ENCODE results near the gene BMP2K. TPM values are rescaled to one million over a fixed set of nuclear protein-coding genes. Genes with fewer than 3 reads are reported as not detected.

BMP2K gene
- total and polyA plus RNA-seq, 2 experiments from 2014 or later = 8.2 to 32.5 TPM

- H3K4me1 Mint-ChIP-seq = peaks cover 3% of the 10 kb centered on the region; the same call in 1 of the 3 replicates
- H3K36me3 Mint-ChIP-seq (ENCODE audit: low read depth) = no peaks in the 10 kb centered on the region
- DNase-seq (ENCODE audit: low spot score) = no peak
- no peak overlapping the region for H3K4me3 Mint-ChIP-seq
- Histone ChIP-seq H3F3A (replicated peaks; ENCODE audit: low read depth) (no peaks in the 10 kb centered on the region), H3K36me3 (ENCODE audit: insufficient read depth) (no peaks in the 10 kb centered on the region), H3K4me3 (no peak overlapping the region), H3K27ac (ENCODE audit: low read depth) (no peak overlapping the region), H3K9me2 (ENCODE audit: insufficient read depth) (no peaks in the 10 kb centered on the region), H3K4me1 (ENCODE audit: insufficient read depth) (no peaks in the 10 kb centered on the region), H3K79me2 (replicated peaks; ENCODE audit: insufficient read depth) (no peaks in the 10 kb centered on the region), H4K20me1 (replicated peaks; ENCODE audit: insufficient read depth) (no peaks in the 10 kb centered on the region), H3K4me2 (no peak overlapping the region), H2AFZ (no peak overlapping the region), H3K27me3 (ENCODE audit: insufficient read depth) (no peaks in the 10 kb centered on the region)
- no peak for ATAC-seq
- TF ChIP-seq REST (IDR thresholded peaks at IDR 0.05; ENCODE audit: unreplicated experiment) = no peak
- TF ChIP-seq ZNF114 (CRISPR knock-in tag; IDR thresholded peaks at IDR 0.05) = no peak
- TF ChIP-seq NANOG (IDR thresholded peaks at IDR 0.05; ENCODE audit: borderline replicate concordance) = no peak
- TF ChIP-seq ZNF331 (CRISPR knock-in tag; IDR thresholded peaks at IDR 0.05; ENCODE audit: low read depth) = no peak
- no peak for TF ChIP-seq ZNF462 (CRISPR knock-in tag; IDR thresholded peaks at IDR 0.05)
- H3K9me3 Mint-ChIP-seq = no peaks in the 10 kb centered on the region
- no peaks in the 10 kb centered on the region for H3K27me3 Mint-ChIP-seq (ENCODE audit: insufficient read depth, low read depth, poor library complexity)
- no peak overlapping the region for H3K27ac Mint-ChIP-seq
These were observed 26.7 kb upstream of the BMP2K start for GRCh38 chr4:78749258-78749971.

Data from GM23338 (cell line).